Natural killer cell (primary cell): ENCODE measurements around the gene CTNNA2. TPM values are rescaled to one million over a fixed set of nuclear protein-coding genes. Genes with fewer than 3 reads are reported as not detected.

Experiments used
- ATAC-seq, 3 donors: fragments of 150-1000 bp in 2 of 3; fragments of 200-7000 bp in 1 of 3; cut with Tn5 transposase; 1 replicate in 1 of 3; 2 replicates in 2 of 3; pipeline ENCODE4 v1.10.0; 2021; ENCODE audit warnings: mild to moderate bottlenecking in 2 of 3, moderate library complexity in 2 of 3
- DNase-seq, 2 donors: peaks; one replicate each; pipeline versions ENCODE4 v3.0.0 to v3.0.0-alpha.2; 2013 to 2021; ENCODE audit warnings: mixed read lengths in 1 of 2
- H3K27ac ChIP-seq: one replicate; pipeline ENCODE4 v1.5.1; 2013; ENCODE audit warnings: mild to moderate bottlenecking, low read length
- H3K27me3 ChIP-seq: one replicate; pipeline ENCODE4 v1.6.1; 2013; ENCODE audit warnings: low read length; ENCODE audit not compliant: control insufficient read depth, insufficient read depth
- H3K36me3 ChIP-seq: one replicate; pipeline ENCODE4 v1.6.1; 2013; ENCODE audit warnings: low read length; ENCODE audit not compliant: control insufficient read depth, insufficient read depth
- H3K4me1 ChIP-seq: one replicate; pipeline ENCODE4 v1.6.1; 2013; ENCODE audit warnings: low read length; ENCODE audit not compliant: control insufficient read depth, insufficient read depth
- H3K4me3 ChIP-seq: one replicate; pipeline ENCODE4 v1.5.1; 2013; ENCODE audit warnings: low read length
- H3K9me3 ChIP-seq: one replicate; pipeline ENCODE4 v1.6.1; 2013; ENCODE audit warnings: low read length; ENCODE audit not compliant: control insufficient read depth, insufficient read depth
- H3K27ac Mint-ChIP-seq, 2 donors: one replicate each; pipeline ENCODE4 v1.8.0; 2022; ENCODE audit warnings: mild to moderate bottlenecking in 2 of 2, mixed read lengths in 2 of 2, moderate library complexity in 1 of 2
- H3K27me3 Mint-ChIP-seq, 2 donors: one replicate each; pipeline ENCODE4 v1.8.0; 2022; ENCODE audit warnings: low read depth in 2 of 2, mixed read lengths in 2 of 2
- H3K36me3 Mint-ChIP-seq: one replicate; pipeline ENCODE4 v1.8.0; 2022; ENCODE audit warnings: mixed read lengths
- H3K4me1 Mint-ChIP-seq, 2 donors: one replicate each; pipeline ENCODE4 v1.8.0; 2022; ENCODE audit warnings: mixed read lengths in 2 of 2
- H3K4me3 Mint-ChIP-seq: one replicate; pipeline ENCODE4 v1.8.0; 2022; ENCODE audit warnings: mild to moderate bottlenecking, moderate library complexity, mixed read lengths
- H3K9me3 Mint-ChIP-seq, 2 donors: one replicate each; pipeline ENCODE4 v1.8.0; 2022; ENCODE audit warnings: mixed read lengths in 2 of 2
- WGBS: methylation state at CpG from one replicate; pipeline ENCODE4 v1.1.7; 2013; ENCODE audit warnings: missing lambda C conversion rate; ENCODE audit not compliant: insufficient coverage; 5-methylcytosine and 5-hydroxymethylcytosine counted together
- intact Hi-C: fragments of 100-400 bp; cut with micrococcal nuclease; formaldehyde crosslinking; loops from one replicate; pipeline ENCODE4 v1.14.2; 2022
- total RNA-seq, 4 donors: library from RNA; stranded (reverse); fragments of 120-200 nt in 1 of 4; gene quantifications; one replicate each; pipeline versions ENCODE4 v1.2.3 to v1.2.4, GENCODE V29; 2013 to 2022
- TF ChIP-seq, protein P1 (sequence below): fragments of 200-600 bp; IDR thresholded peaks from one replicate; pipeline ENCODE4 v1.8.0; 2022; ENCODE audit warnings: antibody characterized with exemption

The CTNNA2 gene
- total RNA-seq, 3 donors from 2014 or later (not counting 1 experiment from before 2014, with no cell fraction given), result not detected

DNA sequence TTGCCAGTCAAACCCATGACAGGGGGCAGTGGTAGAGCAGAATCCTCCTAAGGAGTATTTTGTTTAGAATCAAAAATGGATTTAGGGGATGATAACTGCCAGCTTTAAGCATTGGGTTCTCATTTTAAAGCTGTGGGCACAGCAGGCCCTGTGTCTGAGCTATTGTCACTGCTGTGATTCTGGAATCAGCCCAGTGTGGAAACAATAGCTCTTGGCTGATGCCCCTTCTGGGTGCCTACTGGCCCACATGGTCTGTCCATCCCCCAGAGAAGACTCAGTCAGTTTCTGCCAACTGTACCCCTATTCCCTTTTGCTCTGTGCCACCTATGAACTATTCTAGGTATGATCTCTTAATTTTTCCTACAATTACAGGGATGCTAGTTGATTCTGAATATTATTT lies 883.4 kb downstream of the CTNNA2 start:
- ATAC-seq, result no peak
- no peak overlapping the region for H3K27ac Mint-ChIP-seq

DNA sequence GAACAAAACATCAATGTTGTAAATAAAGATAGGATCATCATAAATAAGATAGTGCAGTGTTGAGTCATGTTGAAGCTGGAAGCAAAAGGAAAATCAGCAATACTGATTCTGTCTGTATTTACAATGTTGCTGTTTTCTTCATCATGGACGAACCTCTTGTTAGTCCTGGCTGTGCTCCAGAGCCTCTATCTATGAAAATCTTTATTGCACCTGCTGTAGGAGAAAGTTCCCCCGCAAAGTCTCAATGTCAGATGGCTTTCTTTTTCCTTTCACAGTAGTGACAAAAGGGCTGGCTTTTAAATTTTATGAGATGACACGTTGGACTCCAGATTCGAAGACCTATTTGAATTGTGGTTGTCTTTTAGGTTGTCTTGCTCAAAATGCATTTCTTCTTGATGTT lies 890.2 kb downstream of the CTNNA2 start:
- intact Hi-C loops, result no loop called here
- H3K36me3 ChIP-seq, result no peaks in the 10 kb centered on the region

More for the DNA sequence above, 883.4 kb downstream of the CTNNA2 start:
- Mint-ChIP-seq H3K9me3 (peaks cover 11 to 17% of the 10 kb centered on the region in 2 donors), H3K4me1 (no peaks in the 10 kb centered on the region), H3K27me3 (no peaks in the 10 kb centered on the region), H3K36me3 (peaks cover 5% of the 10 kb centered on the region), H3K4me3 (no peak overlapping the region)
- Histone ChIP-seq H3K4me1 (no peaks in the 10 kb centered on the region), H3K27ac (no peak overlapping the region), H3K9me3 (peaks cover 2% of the 10 kb centered on the region), H3K27me3 (no peaks in the 10 kb centered on the region), H3K36me3 (no peaks in the 10 kb centered on the region), H3K4me3 (no peak overlapping the region)
- TF ChIP-seq, protein P1, sequence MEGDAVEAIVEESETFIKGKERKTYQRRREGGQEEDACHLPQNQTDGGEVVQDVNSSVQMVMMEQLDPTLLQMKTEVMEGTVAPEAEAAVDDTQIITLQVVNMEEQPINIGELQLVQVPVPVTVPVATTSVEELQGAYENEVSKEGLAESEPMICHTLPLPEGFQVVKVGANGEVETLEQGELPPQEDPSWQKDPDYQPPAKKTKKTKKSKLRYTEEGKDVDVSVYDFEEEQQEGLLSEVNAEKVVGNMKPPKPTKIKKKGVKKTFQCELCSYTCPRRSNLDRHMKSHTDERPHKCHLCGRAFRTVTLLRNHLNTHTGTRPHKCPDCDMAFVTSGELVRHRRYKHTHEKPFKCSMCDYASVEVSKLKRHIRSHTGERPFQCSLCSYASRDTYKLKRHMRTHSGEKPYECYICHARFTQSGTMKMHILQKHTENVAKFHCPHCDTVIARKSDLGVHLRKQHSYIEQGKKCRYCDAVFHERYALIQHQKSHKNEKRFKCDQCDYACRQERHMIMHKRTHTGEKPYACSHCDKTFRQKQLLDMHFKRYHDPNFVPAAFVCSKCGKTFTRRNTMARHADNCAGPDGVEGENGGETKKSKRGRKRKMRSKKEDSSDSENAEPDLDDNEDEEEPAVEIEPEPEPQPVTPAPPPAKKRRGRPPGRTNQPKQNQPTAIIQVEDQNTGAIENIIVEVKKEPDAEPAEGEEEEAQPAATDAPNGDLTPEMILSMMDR, result no peak
- no peak for DNase-seq
- intact Hi-C loops, result no loop called here

DNA sequence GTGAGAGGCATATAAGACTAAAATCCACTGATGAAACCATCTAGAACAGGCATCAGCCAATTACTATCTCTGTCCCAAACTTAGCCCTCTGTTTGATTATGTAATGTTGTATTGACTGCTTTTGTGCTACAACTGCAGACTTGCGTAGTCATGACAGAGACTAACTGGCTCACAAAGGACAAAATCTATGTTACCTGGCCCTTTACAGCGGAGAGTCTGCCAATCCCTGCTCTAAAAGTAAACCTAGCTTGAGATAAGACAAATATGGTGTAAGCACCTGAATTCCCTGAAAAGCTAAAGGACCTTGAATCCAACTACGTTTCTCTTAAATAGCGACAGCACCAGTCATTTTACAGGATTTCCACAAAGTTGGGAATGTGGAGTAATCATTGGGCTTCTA lies 894.5 kb downstream of the CTNNA2 start:
- H3K4me3 Mint-ChIP-seq, result no peak overlapping the region
- no peak for ATAC-seq

More for the DNA sequence above, 890.2 kb downstream of the CTNNA2 start:
- Mint-ChIP-seq H3K4me1 (no peaks in the 10 kb centered on the region), H3K36me3 (no peaks in the 10 kb centered on the region), H3K27me3 (no peaks in the 10 kb centered on the region), H3K4me3 (no peak overlapping the region), H3K27ac (no peak overlapping the region), H3K9me3 (peaks cover 13 to 14% of the 10 kb centered on the region in 2 donors)
- Histone ChIP-seq H3K27ac (no peak overlapping the region), H3K27me3 (no peaks in the 10 kb centered on the region), H3K4me1 (no peaks in the 10 kb centered on the region), H3K9me3 (peaks cover 5% of the 10 kb centered on the region), H3K4me3 (no peak overlapping the region)
- TF ChIP-seq, protein P1, result no peak
- DNase-seq (no peak), ATAC-seq (no peak)
- 64% methylated on average over 4 of the region's 4 CpGs for WGBS

DNA sequence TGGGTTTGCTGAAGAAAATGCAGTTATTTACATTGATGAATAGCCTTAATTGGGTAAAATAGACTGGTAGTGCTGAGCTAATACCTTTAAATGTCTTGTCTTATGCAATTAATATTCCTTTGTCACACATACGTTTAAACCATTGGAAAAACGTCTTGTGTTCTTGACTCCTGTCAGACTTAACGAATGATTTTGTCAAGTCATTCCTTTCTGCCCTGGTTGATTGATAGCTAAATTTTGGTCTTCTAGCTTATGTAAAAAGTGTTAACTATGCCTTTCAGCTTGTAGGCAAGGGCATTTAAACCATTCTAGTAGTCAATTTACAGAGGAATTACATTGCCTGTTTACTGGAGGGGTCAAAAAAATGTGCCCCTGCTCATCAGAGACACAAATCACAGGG lies 897.5 kb downstream of the CTNNA2 start:
- Histone ChIP-seq H3K4me3 (no peak overlapping the region), H3K27me3 (no peaks in the 10 kb centered on the region), H3K4me1 (no peaks in the 10 kb centered on the region), H3K36me3 (no peaks in the 10 kb centered on the region), H3K9me3 (no peaks in the 10 kb centered on the region), H3K27ac (no peak overlapping the region)
- H3K4me1 Mint-ChIP-seq, result no peaks in the 10 kb centered on the region
- H3K4me3 Mint-ChIP-seq, result no peak overlapping the region
- no peaks in the 10 kb centered on the region for H3K36me3 Mint-ChIP-seq
- peaks cover 9 to 25% of the 10 kb centered on the region in 2 donors for H3K9me3 Mint-ChIP-seq
- TF ChIP-seq, protein P1, result no peak
- WGBS, result 63% methylated on average over 3 of the region's 3 CpGs
- no peak overlapping the region for H3K27ac Mint-ChIP-seq
- intact Hi-C loops, result no loop called here
- ATAC-seq (no peak), DNase-seq (no peak)
- no peaks in the 10 kb centered on the region for H3K27me3 Mint-ChIP-seq

More for the DNA sequence above, 894.5 kb downstream of the CTNNA2 start:
- intact Hi-C loops, result no loop called here
- Histone ChIP-seq H3K27ac (no peak overlapping the region), H3K4me1 (no peaks in the 10 kb centered on the region), H3K9me3 (no peaks in the 10 kb centered on the region), H3K27me3 (no peaks in the 10 kb centered on the region), H3K36me3 (no peaks in the 10 kb centered on the region), H3K4me3 (no peak overlapping the region)
- Mint-ChIP-seq H3K27me3 (no peaks in the 10 kb centered on the region), H3K9me3 (peaks cover 6 to 18% of the 10 kb centered on the region in 2 donors), H3K27ac (no peak overlapping the region), H3K36me3 (no peaks in the 10 kb centered on the region), H3K4me1 (no peaks in the 10 kb centered on the region)
- TF ChIP-seq, protein P1, result no peak
- DNase-seq, result no peak
- 93% methylated on average over 4 of the region's 4 CpGs for WGBS
